ENCODE measurements around the gene PRMT5. TPM values are rescaled to one million over a fixed set of nuclear protein-coding genes. Genes with fewer than 3 reads are reported as not detected.
A peak's percentile ranks its signal among the peaks of the same experiment; 100 is the strongest.

The PRMT5 gene
- total RNA-seq, result 10 to 100 TPM; 67.2 to 83.2 (median 78.6) TPM

DNA sequence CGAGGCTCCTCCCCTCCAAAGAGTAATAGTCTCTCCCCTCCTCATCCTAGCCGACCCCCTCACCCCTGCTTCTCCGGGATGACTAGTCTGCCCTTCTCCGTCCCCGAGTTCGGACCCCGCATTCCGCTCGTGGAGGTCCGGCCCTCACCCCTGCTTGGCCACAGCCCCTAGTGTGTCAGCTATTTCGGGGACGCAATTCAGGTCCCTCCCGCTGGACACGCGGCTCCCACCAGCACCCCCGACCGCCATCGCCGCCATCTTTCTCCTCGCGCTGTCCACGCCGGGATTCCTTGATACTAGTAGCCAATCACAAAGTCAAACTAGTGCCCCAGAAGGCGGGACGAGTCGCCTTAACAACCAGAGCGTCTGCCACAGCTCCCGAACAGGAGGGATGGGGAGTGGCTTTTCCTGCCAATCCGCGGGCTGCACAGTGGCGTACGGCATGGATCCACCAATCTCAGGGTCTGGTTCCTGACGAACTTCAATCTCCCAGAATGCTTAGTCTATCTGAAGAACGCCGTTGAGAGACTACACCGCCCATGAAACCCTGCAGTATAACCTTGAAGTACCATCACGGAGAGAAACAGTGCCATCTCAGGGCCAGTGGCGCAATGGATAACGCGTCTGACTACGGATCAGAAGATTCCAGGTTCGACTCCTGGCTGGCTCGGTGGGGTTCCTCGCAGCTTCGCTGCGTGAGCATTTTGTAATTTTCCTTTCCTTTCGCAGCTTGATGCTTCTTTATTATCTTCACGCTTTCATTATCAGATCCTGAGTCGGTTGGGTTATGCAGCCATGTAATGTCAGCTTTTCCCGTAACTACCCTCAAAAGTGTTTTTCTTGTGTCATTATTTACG is at the start of gene PRMT5:
Gene PRMT5, minus strand, starts transcription at position 273 of the 857 bp plus-strand sequence. Its CDS starts 15 bp downstream, at position 258.
- in situ Hi-C loops (cut with MboI; ENCODE audit: low sequenced_read_pairs in 4 of 4) (no loop called here), intact Hi-C loops (cut with DNase I; ENCODE audit: low total_unique reads) (loop anchor here (1.0 to 10.0 kb wide), 9 partner anchors 10 to 625 kb away; partner anchors contain the start of genes C14orf93, HOMEZ, LRP10 and PABPN1)
- H3K4me1 ChIP-seq, result peaks cover 9 to 11% of the 10 kb centered on the region in 2 donors
- no peaks in the 10 kb centered on the region for H3K9me3 ChIP-seq
- TF ChIP-seq, protein P1, sequence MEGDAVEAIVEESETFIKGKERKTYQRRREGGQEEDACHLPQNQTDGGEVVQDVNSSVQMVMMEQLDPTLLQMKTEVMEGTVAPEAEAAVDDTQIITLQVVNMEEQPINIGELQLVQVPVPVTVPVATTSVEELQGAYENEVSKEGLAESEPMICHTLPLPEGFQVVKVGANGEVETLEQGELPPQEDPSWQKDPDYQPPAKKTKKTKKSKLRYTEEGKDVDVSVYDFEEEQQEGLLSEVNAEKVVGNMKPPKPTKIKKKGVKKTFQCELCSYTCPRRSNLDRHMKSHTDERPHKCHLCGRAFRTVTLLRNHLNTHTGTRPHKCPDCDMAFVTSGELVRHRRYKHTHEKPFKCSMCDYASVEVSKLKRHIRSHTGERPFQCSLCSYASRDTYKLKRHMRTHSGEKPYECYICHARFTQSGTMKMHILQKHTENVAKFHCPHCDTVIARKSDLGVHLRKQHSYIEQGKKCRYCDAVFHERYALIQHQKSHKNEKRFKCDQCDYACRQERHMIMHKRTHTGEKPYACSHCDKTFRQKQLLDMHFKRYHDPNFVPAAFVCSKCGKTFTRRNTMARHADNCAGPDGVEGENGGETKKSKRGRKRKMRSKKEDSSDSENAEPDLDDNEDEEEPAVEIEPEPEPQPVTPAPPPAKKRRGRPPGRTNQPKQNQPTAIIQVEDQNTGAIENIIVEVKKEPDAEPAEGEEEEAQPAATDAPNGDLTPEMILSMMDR (IDR thresholded peaks at IDR 0.05 in 4 of 5, conservative IDR thresholded peaks at IDR 0.05 in 1 of 5), result no peak
- peak; percentile 84 to 92 for TF ChIP-seq POLR2A (IDR thresholded peaks at IDR 0.05)
- peak; percentile 100 for DNase-seq
- H3K36me3 ChIP-seq, result peaks cover 3 to 23% of the 10 kb centered on the region in 2 donors
- peak within 1 kb of the TSS; percentile 89 to 96 (median 94) for H3K27ac ChIP-seq
- peak; percentile 98 to 99 for ATAC-seq
- H3K27me3 ChIP-seq, result no peaks in the 10 kb centered on the region
- peak within 1 kb of the TSS; percentile 78 to 95 (median 86) for H3K4me3 ChIP-seq

DNA sequence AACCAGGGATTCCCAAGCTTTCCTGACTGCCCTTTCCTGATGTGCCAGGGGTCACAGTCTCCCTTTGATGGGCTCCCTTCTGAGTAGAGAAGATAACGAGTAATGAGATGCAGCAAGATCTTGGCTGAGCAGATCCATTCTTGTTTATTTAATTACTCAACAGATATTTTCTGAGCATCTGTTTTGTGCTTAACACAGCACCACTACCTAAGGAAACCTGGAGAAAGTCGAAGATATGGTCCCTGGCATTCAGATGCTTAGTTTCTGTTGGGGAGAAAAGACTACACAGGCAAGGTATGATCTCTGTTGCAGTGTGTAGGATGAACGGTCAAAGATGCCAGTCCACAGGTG is 49.3 kb upstream of the PRMT5 start:
- peaks cover 3 to 20% of the 10 kb centered on the region in 2 donors for H3K4me1 ChIP-seq
- H3K4me3 ChIP-seq, result no peak overlapping the region
- H3K36me3 ChIP-seq, result no peaks in the 10 kb centered on the region
- DNase-seq (no peak), ATAC-seq (no peak)
- no peaks in the 10 kb centered on the region for H3K9me3 ChIP-seq
- intact Hi-C loops (cut with DNase I; ENCODE audit: low total_unique reads), result no loop called here
- peaks cover 26 to 32% (median 30%) of the 10 kb centered on the region in 3 donors for H3K27me3 ChIP-seq
- no peak for TF ChIP-seq POLR2A (IDR thresholded peaks at IDR 0.05)
- TF ChIP-seq, protein P1 (IDR thresholded peaks at IDR 0.05 in 4 of 5, conservative IDR thresholded peaks at IDR 0.05 in 1 of 5), result no peak
- in situ Hi-C loops (cut with MboI; ENCODE audit: low sequenced_read_pairs in 4 of 4), result no loop called here
- H3K27ac ChIP-seq, result peak overlapping the region in 1 of 4 donors; percentile 38

DNA sequence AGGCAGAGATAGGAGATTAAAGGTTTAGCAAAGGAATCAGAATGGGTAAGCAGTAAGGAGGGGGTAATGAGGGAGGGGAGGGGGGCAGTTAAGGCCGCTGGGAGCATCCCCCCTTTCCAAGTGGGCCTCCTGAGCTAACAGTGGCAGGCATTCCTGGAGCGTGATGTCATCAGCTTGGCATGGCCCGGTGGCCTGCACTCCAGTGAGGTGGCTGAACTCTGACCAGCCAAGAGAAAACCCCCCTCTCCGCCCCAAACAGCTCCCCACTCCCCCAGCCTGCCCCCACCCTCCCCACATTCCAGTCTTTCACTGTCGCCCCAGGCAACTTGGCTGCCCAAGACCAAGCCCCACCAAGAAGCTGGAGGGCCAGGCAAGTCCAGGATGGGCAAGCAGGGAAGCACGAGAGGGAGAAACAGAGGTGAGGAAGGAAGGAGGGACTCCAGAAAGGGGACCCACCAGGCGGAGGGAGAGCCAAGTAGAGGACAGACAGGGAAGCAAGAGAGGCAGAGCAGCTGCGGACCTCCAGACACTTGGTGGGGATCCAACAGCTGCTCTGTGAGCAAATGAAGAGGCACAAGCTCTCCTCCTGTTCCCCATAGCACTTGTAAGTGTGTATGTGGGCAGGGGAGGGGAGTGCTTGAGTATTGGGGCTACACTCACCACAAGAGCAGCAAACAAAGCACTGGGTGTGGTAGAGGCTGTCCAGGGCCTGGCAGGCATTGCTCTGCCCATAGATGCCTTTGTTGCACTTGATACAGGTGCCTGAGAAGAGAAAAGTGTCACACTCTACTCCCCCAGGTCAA is 48.7 kb upstream of the PRMT5 start:
- no peaks in the 10 kb centered on the region for H3K36me3 ChIP-seq
- peaks cover 26 to 28% (median 27%) of the 10 kb centered on the region in 3 donors for H3K27me3 ChIP-seq
- TF ChIP-seq, protein P1 (IDR thresholded peaks at IDR 0.05 in 4 of 5, conservative IDR thresholded peaks at IDR 0.05 in 1 of 5), result no peak
- TF ChIP-seq POLR2A (IDR thresholded peaks at IDR 0.05), result no peak
- no peak for ATAC-seq
- intact Hi-C loops (cut with DNase I; ENCODE audit: low total_unique reads) (no loop called here), in situ Hi-C loops (cut with MboI; ENCODE audit: low sequenced_read_pairs in 4 of 4) (no loop called here)
- H3K4me1 ChIP-seq, result peaks cover under 1 to 14% of the 10 kb centered on the region in 2 donors
- peak overlapping the region in 1 of 4 donors; percentile 38 for H3K27ac ChIP-seq
- H3K4me3 ChIP-seq, result no peak overlapping the region
- no peak for DNase-seq
- no peaks in the 10 kb centered on the region for H3K9me3 ChIP-seq

DNA sequence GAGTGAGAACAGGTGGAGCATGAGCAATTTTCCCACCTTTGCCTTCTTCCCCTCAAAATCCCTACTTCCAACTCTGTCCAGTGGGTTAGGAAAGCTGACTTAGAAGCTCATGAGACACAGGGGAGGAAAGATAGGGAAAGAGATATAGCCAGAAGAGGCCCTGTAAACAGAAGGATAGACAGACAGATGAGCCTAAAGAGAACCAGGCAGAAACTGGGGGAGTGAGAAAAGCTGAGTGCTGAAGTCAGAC is 48.2 kb upstream of the PRMT5 start:
- Histone ChIP-seq H3K4me1 (peaks cover 0 to 9% of the 10 kb centered on the region in 2 donors), H3K27ac (peak overlapping the region in 1 of 4 donors; percentile 38), H3K36me3 (no peaks in the 10 kb centered on the region), H3K9me3 (no peaks in the 10 kb centered on the region), H3K4me3 (no peak overlapping the region), H3K27me3 (peaks cover 22 to 25% (median 23%) of the 10 kb centered on the region in 3 donors)
- DNase-seq, result no peak
- no peak for TF ChIP-seq POLR2A (IDR thresholded peaks at IDR 0.05)
- TF ChIP-seq, protein P1 (IDR thresholded peaks at IDR 0.05 in 4 of 5, conservative IDR thresholded peaks at IDR 0.05 in 1 of 5), result no peak
- ATAC-seq, result no peak
- in situ Hi-C loops (cut with MboI; ENCODE audit: low sequenced_read_pairs in 4 of 4), result no loop called here
- intact Hi-C loops (cut with DNase I; ENCODE audit: low total_unique reads), result no loop called here

Measured in gastrocnemius medialis (tissue), 4 donors.